Calu3 (cell line): Measurements from ENCODE around the gene OR5K2. TPM values are rescaled to one million over a fixed set of nuclear protein-coding genes. Genes with fewer than 3 reads are reported as not detected.

ENCODE experiments used
- BruUV-seq: library from RNA; stranded (reverse); fragments of 400-500 nt; replicated peaks from 2 replicates; lab custom pipeline; 2021; lab: Mats Ljungman, UMichigan
- CTCF ChIA-PET: fragments of 300-600 bp; sonication (Branson Sonifier 250); formaldehyde crosslinking; loops from one replicate; lab custom pipeline; 2022; ENCODE audit warnings: antibody characterized with exemption; lab: Charles Lee
- DNase-seq: peaks from one replicate; pipeline ENCODE4 v3.0.0; 2022
- H3K27ac Mint-ChIP-seq: one replicate; pipeline ENCODE4 v1.8.0; 2022; ENCODE audit warnings: mixed read lengths; ENCODE audit not compliant: unreplicated experiment
- H3K27me3 Mint-ChIP-seq: one replicate; pipeline ENCODE4 v1.8.0; 2022; ENCODE audit warnings: mixed read lengths; ENCODE audit not compliant: unreplicated experiment
- H3K36me3 Mint-ChIP-seq: one replicate; pipeline ENCODE4 v1.8.0; 2022; ENCODE audit warnings: mild to moderate bottlenecking, moderate library complexity, mixed read lengths; ENCODE audit not compliant: insufficient read depth, unreplicated experiment
- H3K4me1 Mint-ChIP-seq: one replicate; pipeline ENCODE4 v1.8.0; 2022; ENCODE audit warnings: mild to moderate bottlenecking, low read depth, mixed read lengths; ENCODE audit not compliant: unreplicated experiment
- H3K4me3 Mint-ChIP-seq: one replicate; pipeline ENCODE4 v1.8.0; 2022; ENCODE audit warnings: mild to moderate bottlenecking, low read depth, moderate library complexity, mixed read lengths; ENCODE audit not compliant: unreplicated experiment
- H3K9me3 Mint-ChIP-seq: one replicate; pipeline ENCODE4 v1.8.0; 2022; ENCODE audit warnings: low read depth, mixed read lengths; ENCODE audit not compliant: unreplicated experiment
- intact Hi-C: fragments of 100-400 bp; cut with micrococcal nuclease; formaldehyde crosslinking; loops from one replicate; pipeline ENCODE4 v1.10.0; 2022; ENCODE audit not compliant: unreplicated experiment
- total RNA-seq: library from RNA; stranded (reverse); gene quantifications from 2 replicates; pipeline ENCODE4 v1.2.3, GENCODE V29; 2022
- TF ChIP-seq, protein P1 (sequence below): fragments of 200-600 bp; IDR thresholded peaks from one replicate; pipeline ENCODE4 v1.8.0; 2022; ENCODE audit warnings: antibody characterized with exemption; ENCODE audit not compliant: unreplicated experiment

OR5K2 gene
- total RNA-seq, 1 experiment from 2014 or later: not detected

DNA sequence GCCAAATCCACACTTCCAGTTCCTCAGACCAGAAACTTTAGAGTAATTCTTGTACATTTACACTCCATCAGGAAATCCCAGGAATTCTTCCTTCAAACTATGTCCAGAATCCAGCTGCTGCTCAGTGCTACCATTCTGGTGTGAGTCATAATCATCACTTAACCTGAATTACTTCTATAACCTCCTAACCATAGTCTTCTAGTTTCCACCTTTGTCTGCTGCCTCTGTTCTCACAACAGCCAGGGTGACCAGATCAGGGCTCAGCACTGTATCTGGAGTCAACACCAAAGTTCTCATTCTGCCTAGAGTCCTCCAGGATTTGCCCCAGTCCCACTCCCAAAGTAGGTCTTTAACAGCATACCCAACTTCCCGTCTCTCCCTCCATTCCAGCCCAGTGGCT is 21.9 kb downstream of the OR5K2 start:
- H3K36me3 Mint-ChIP-seq: peaks cover 31% of the 10 kb centered on the region
- intact Hi-C loops: no loop called here
- CTCF ChIA-PET: no interaction called here
- H3K9me3 Mint-ChIP-seq: no peaks in the 10 kb centered on the region
- TF ChIP-seq, protein P1, sequence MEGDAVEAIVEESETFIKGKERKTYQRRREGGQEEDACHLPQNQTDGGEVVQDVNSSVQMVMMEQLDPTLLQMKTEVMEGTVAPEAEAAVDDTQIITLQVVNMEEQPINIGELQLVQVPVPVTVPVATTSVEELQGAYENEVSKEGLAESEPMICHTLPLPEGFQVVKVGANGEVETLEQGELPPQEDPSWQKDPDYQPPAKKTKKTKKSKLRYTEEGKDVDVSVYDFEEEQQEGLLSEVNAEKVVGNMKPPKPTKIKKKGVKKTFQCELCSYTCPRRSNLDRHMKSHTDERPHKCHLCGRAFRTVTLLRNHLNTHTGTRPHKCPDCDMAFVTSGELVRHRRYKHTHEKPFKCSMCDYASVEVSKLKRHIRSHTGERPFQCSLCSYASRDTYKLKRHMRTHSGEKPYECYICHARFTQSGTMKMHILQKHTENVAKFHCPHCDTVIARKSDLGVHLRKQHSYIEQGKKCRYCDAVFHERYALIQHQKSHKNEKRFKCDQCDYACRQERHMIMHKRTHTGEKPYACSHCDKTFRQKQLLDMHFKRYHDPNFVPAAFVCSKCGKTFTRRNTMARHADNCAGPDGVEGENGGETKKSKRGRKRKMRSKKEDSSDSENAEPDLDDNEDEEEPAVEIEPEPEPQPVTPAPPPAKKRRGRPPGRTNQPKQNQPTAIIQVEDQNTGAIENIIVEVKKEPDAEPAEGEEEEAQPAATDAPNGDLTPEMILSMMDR: no peak
- no peak overlapping the region for H3K27ac Mint-ChIP-seq
- no peaks in the 10 kb centered on the region for H3K27me3 Mint-ChIP-seq
- BruUV-seq: no TSS peak
- H3K4me1 Mint-ChIP-seq: peaks cover 29% of the 10 kb centered on the region
- no peak for DNase-seq
- no peak overlapping the region for H3K4me3 Mint-ChIP-seq

DNA sequence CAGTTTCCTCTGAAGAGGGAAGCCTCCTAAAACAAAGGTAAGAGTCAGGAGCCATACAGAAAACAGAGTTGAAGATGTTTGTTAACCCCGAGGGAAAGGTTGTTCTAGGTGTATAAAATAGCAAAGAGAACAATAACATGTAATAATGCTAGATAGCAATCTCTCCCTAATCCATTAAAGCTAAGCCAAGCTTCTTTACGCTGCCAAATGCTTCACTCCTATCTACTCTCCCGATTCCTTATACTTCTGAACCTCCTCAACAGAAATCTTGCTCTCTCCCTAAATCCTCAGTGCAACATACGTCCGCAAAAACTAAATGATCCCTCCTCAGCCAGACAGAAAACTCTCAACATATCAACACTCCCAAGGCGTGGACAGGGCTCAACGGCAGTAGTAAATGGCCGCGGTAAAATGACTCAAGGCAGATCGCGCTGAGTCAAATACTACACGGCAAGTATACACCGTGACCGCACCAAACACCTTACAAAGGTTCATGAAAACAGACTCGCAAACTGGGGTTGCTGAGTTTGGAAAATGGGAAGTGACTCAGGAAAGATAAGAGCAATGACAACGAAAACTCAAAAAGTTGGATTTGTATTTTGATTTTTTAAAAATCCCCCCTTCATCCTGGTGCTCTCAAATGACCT is 24.5 kb downstream of the OR5K2 start:
- intact Hi-C loops: no loop called here
- CTCF ChIA-PET: interaction anchor here (0.5 to 1.6 kb wide), 3 partner anchors 14 to 149 kb away, joined by 4 to 6 read pairs (median 4); no protein-coding TSS in a partner anchor
- TSS peak; percentile 53 for BruUV-seq
- Mint-ChIP-seq H3K9me3 (no peaks in the 10 kb centered on the region), H3K4me1 (peaks cover 29% of the 10 kb centered on the region), H3K27ac (peak overlapping the region; percentile 82), H3K27me3 (no peaks in the 10 kb centered on the region), H3K4me3 (peak overlapping the region; percentile 89), H3K36me3 (peaks cover 21% of the 10 kb centered on the region)
- TF ChIP-seq, protein P1: no peak
- peak; percentile 33 for DNase-seq

DNA sequence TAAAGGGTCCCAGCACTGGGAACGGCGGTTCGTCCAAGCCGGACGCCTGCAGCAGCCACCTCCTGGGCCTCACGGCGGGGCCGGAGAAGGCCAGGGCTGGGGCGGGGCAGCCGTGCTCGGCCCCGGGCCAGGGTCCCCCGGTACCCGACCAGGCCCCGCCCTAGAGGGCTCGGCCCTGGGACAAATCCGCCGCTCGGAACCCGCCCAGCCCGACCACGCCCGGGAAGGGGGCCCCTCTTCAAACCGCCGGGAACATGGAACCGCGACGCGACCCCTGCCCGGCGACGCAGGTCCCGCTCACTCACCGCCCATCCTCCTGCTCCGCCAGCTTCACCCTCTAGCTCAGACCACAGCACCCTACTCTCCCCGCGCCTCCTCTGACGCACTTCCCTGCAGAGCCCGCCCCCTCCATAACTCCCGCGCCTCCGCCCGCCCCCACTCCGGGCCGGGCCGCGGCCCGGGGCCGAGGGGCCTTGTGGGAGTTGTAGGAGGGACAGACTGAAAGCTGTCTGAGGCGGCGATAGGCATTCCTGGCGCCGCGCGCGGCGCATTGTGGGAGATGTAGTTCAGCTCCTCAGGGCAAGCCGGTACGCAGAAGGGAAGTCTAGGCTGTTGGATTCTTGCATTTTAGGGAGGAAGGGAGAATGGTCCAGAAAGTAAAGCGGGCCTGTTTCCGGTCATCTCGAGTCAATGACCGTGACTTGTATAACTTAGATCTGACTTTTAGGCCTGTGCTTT is 25.2 kb downstream of the OR5K2 start, which contains the start of gene CLDND1:
TSS of gene CLDND1 (minus strand) at position 359 of the 738 bp plus-strand sequence. CDS start 1,478 bp downstream, outside the sequence.
- intact Hi-C loops: no loop called here
- Mint-ChIP-seq H3K27ac (peak within 1 kb of the TSS; percentile 82), H3K4me1 (peaks cover 29% of the 10 kb centered on the region), H3K27me3 (no peaks in the 10 kb centered on the region), H3K4me3 (peak within 1 kb of the TSS; percentile 89), H3K9me3 (no peaks in the 10 kb centered on the region), H3K36me3 (peaks cover 19% of the 10 kb centered on the region)
- peak; percentile 95 for DNase-seq
- CTCF ChIA-PET: interaction anchor here (0.9 to 1.6 kb wide), 2 partner anchors 14 to 40 kb away, joined by 4 to 6 read pairs; no protein-coding TSS in a partner anchor
- TF ChIP-seq, protein P1: no peak
- no TSS peak for BruUV-seq

DNA sequence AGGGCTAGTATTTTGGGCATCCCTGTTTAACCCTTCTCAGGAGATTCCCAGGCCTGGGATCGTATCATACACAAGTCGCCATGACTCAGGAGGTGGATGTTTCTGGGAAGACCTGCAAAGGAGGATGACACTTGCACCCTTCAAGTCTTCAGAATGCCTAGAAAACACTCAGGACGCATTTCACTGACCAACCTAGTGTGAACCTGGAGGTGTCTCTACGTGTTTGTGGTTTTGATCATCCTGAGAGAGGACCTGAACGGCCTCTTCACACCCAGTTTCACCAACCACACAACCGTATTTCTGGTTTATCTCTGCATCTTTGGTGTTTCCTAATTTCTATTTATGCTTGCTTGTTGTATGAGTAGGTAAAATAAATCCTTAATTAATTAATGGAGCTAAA is 28.0 kb downstream of the OR5K2 start:
- TF ChIP-seq, protein P1: no peak
- Mint-ChIP-seq H3K27ac (no peak overlapping the region), H3K36me3 (peaks cover 19% of the 10 kb centered on the region), H3K4me3 (no peak overlapping the region), H3K9me3 (no peaks in the 10 kb centered on the region), H3K27me3 (no peaks in the 10 kb centered on the region), H3K4me1 (peaks cover 13% of the 10 kb centered on the region)
- DNase-seq: no peak
- CTCF ChIA-PET: no interaction called here
- no TSS peak for BruUV-seq
- intact Hi-C loops: no loop called here
